Measurements from ENCODE around the gene ADD3.

- no peak for TF ChIP-seq CTCF (IDR thresholded peaks at IDR 0.05)
- no peak for TF ChIP-seq POLR2A (IDR thresholded peaks at IDR 0.05)
Observed at GRCh38 chr10:110081911-110082310, 74.1 kb downstream of the ADD3 start.

Measured in body of pancreas (tissue), 4 donors.